Measurements from ENCODE around the gene DYNC2I2. TPM values are rescaled to one million over a fixed set of nuclear protein-coding genes. Genes with fewer than 3 reads are reported as not detected.
A peak's percentile ranks its signal among the peaks of the same experiment; 100 is the strongest.

The DYNC2I2 gene
- total and polyA plus RNA-seq, 2 of the 4 experiments (the other 2 are of a cell fraction), result 33.7 to 37.1 TPM

DNA sequence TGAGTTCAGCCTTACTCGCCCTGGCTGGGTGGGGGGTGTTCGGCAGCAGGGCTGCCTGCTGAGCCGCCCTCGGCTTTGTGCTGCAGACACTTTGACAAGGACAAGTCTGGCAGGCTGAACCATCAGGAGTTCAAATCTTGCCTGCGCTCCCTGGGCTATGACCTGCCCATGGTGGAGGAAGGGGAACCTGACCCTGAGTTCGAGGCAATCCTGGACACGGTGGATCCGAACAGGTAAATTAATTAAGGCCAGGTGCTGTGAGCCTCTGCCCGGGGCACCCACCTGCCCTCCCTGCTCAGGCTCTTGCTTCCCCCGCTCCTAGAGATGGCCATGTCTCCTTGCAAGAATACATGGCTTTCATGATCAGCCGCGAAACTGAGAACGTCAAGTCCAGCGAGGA is 24.2 kb downstream of the DYNC2I2 start:
- Histone ChIP-seq H3K4me1 (ENCODE audit: control insufficient read depth, insufficient read depth, low read length) (peaks cover 13% of the 10 kb centered on the region), H3K27me3 (ENCODE audit: control insufficient read depth, insufficient read depth, low read length) (no peaks in the 10 kb centered on the region), H4K91ac (ENCODE audit: insufficient read depth, low read depth, low read length) (no peak overlapping the region), H3K23ac (ENCODE audit: low read depth, low read length) (no peak overlapping the region), H2BK5ac (ENCODE audit: low read depth, low read length, poor library complexity, severe bottlenecking) (no peak overlapping the region), H3K4me2 (ENCODE audit: low read depth, low read length) (no peak overlapping the region), H2AFZ (replicated peaks; ENCODE audit: low read length, poor library complexity) (no peak overlapping the region), H3K27ac (ENCODE audit: insufficient read depth, low read length) (no peak overlapping the region), H3K18ac (ENCODE audit: low read depth, low read length) (no peak overlapping the region), H2BK20ac (ENCODE audit: low read depth, low read length) (no peak overlapping the region), H3K36me3 (ENCODE audit: control insufficient read depth, insufficient read depth, low read length) (peaks cover 62% of the 10 kb centered on the region), H3K9ac (ENCODE audit: low read depth, low read length) (no peak overlapping the region), H3K9me1 (ENCODE audit: insufficient read depth, low read length) (0 out of 2 replicates have a peak, but pooled peaks cover 5% of the 10 kb centered on the region), H3K4me3 (ENCODE audit: insufficient read depth, low read depth, low read length) (no peak overlapping the region), H2BK120ac (ENCODE audit: low read depth, low read length) (no peak overlapping the region), H2AK9ac (replicated peaks; ENCODE audit: low read depth, low read length, poor library complexity) (peak overlapping the region; percentile 59), H4K5ac (ENCODE audit: low read depth, low read length) (no peak overlapping the region), H3K4ac (ENCODE audit: low read depth, low read length) (no peak overlapping the region), H3K79me1 (ENCODE audit: low read depth in 1 of 2, low read length in 2 of 2) (peaks cover 0 to 36% of the 10 kb centered on the region in 2 experiments; a peak in 2 of 4 replicates), H3K9me3 (ENCODE audit: control insufficient read depth, insufficient read depth, low read length) (no peaks in the 10 kb centered on the region), H2AK5ac (ENCODE audit: low read depth, low read length) (no peak overlapping the region), H4K8ac (ENCODE audit: low read depth in 2 of 2, low read length in 2 of 2) (no peak overlapping the region), H3K14ac (replicated peaks; ENCODE audit: low read depth, low read length) (no peak overlapping the region), H3K56ac (ENCODE audit: extremely low read depth, insufficient read depth, low read length) (no peak overlapping the region), H2BK15ac (ENCODE audit: low read depth, low read length) (no peak overlapping the region), H4K20me1 (ENCODE audit: insufficient read depth, low read length) (0 out of 2 replicates have a peak, but pooled peaks cover 3% of the 10 kb centered on the region)
- dilution Hi-C loops (cut with HindIII; ENCODE audit: low sequenced_read_pairs, unreplicated experiment), result no loop called here
- CTCF ChIA-PET, result no interaction called here
- intact Hi-C loops (cut with micrococcal nuclease), result no loop called here
- BruUV-seq (replicated peaks), result no TSS peak
- 100% methylated on average over 4 of the region's 14 CpGs; no CpG with 5 or more reads in 1 of the 2 experiments for WGBS, 2 experiments (ENCODE audit: extremely low coverage in 2 of 2, insufficient read length in 1 of 2)
- TF ChIP-seq MXI1 (IDR thresholded peaks at IDR 0.05; ENCODE audit: borderline replicate concordance, low read depth, low read length) (no peak), NFE2L2 (IDR thresholded peaks at IDR 0.05; ENCODE audit: low read depth, low read length) (no peak), CHD1 (IDR thresholded peaks at IDR 0.05; ENCODE audit: low read depth, low read length) (no peak), POLR2A (IDR thresholded peaks at IDR 0.05; ENCODE audit: low read depth, low read length) (no peak), MAZ (IDR thresholded peaks at IDR 0.05; ENCODE audit: borderline replicate concordance, low read depth, low read length) (no peak), CEBPB (IDR thresholded peaks at IDR 0.05; ENCODE audit: low read depth, low read length) (no peak), RCOR1 (IDR thresholded peaks at IDR 0.05; ENCODE audit: insufficient replicate concordance, low read length) (no peak)
- TF ChIP-seq, protein P1, sequence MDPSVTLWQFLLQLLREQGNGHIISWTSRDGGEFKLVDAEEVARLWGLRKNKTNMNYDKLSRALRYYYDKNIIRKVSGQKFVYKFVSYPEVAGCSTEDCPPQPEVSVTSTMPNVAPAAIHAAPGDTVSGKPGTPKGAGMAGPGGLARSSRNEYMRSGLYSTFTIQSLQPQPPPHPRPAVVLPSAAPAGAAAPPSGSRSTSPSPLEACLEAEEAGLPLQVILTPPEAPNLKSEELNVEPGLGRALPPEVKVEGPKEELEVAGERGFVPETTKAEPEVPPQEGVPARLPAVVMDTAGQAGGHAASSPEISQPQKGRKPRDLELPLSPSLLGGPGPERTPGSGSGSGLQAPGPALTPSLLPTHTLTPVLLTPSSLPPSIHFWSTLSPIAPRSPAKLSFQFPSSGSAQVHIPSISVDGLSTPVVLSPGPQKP (IDR thresholded peaks at IDR 0.05; ENCODE audit: borderline replicate concordance, low read depth, low read length), result no peak
- TF ChIP-seq, protein P2, sequence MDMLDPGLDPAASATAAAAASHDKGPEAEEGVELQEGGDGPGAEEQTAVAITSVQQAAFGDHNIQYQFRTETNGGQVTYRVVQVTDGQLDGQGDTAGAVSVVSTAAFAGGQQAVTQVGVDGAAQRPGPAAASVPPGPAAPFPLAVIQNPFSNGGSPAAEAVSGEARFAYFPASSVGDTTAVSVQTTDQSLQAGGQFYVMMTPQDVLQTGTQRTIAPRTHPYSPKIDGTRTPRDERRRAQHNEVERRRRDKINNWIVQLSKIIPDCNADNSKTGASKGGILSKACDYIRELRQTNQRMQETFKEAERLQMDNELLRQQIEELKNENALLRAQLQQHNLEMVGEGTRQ (IDR thresholded peaks at IDR 0.05; ENCODE audit: low read depth, low read length), result no peak
- POLR2A ChIA-PET (ENCODE audit: unreplicated experiment), result no interaction called here
- in situ Hi-C loops (cut with MboI; ENCODE audit: low sequenced_read_pairs), result no loop called here
- DNase-seq (no peak), ATAC-seq (ENCODE audit: low read depth) (no peak)
